Fibroblast of the aortic adventitia (primary cell): ENCODE data around the gene AP5M1. TPM values are rescaled to one million over a fixed set of nuclear protein-coding genes. Genes with fewer than 3 reads are reported as not detected.

Experiments used
- DNase-seq: peaks from one replicate; pipeline ENCODE4 v3.0.0-alpha.2; 2010; ENCODE audit warnings: low read depth
- H3K4me3 ChIP-seq: 2 replicates; pipeline ENCODE4 v1.5.1; 2011; ENCODE audit warnings: low read depth, mild to moderate bottlenecking, control low read depth, low read length, moderate library complexity
- total RNA-seq: library from RNA; depleted of rRNA; stranded (reverse); fragments of >200 nt; gene quantifications from 2 replicates; pipeline ENCODE4 v1.2.3, GENCODE V29; 2012; ENCODE audit warnings: low replicate concordance
- TF ChIP-seq, protein P1 (sequence below): IDR thresholded peaks from 2 replicates; pipeline ENCODE4 v1.5.1; 2011; ENCODE audit warnings: mild to moderate bottlenecking, low read length, control low read depth, inconsistent platforms; ENCODE audit not compliant: insufficient read depth

Gene AP5M1
- total RNA-seq, 1 donor, result 36.6 TPM

DNA sequence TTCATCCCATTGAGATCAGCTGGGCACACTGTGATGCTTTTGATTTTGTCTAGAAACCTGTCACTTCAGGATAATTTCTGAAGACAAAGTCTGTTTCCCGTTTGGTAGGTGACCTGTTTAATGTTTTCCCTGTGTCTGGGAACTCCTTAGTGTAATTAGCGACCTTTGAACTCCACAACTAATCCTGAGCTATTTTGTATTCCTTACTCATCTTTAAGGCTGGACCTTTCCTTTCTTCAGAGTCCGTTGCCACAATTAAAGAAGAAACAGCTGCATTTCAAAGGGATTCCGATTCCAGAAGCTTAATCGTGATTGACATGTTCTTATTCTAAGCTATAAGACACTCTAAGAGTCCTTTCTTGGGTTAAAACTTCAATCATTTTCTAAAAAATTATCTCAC lies 22.0 kb downstream of the AP5M1 start:
- H3K4me3 ChIP-seq, result no peak overlapping the region
- DNase-seq, result no peak
- TF ChIP-seq, protein P1, sequence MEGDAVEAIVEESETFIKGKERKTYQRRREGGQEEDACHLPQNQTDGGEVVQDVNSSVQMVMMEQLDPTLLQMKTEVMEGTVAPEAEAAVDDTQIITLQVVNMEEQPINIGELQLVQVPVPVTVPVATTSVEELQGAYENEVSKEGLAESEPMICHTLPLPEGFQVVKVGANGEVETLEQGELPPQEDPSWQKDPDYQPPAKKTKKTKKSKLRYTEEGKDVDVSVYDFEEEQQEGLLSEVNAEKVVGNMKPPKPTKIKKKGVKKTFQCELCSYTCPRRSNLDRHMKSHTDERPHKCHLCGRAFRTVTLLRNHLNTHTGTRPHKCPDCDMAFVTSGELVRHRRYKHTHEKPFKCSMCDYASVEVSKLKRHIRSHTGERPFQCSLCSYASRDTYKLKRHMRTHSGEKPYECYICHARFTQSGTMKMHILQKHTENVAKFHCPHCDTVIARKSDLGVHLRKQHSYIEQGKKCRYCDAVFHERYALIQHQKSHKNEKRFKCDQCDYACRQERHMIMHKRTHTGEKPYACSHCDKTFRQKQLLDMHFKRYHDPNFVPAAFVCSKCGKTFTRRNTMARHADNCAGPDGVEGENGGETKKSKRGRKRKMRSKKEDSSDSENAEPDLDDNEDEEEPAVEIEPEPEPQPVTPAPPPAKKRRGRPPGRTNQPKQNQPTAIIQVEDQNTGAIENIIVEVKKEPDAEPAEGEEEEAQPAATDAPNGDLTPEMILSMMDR, result no peak

GRCh38 chr14:57291692-57292647 lies 23.2 kb downstream of the AP5M1 start:
- TF ChIP-seq, protein P1, result no peak
- no peak overlapping the region for H3K4me3 ChIP-seq
- DNase-seq, result no peak

DNA sequence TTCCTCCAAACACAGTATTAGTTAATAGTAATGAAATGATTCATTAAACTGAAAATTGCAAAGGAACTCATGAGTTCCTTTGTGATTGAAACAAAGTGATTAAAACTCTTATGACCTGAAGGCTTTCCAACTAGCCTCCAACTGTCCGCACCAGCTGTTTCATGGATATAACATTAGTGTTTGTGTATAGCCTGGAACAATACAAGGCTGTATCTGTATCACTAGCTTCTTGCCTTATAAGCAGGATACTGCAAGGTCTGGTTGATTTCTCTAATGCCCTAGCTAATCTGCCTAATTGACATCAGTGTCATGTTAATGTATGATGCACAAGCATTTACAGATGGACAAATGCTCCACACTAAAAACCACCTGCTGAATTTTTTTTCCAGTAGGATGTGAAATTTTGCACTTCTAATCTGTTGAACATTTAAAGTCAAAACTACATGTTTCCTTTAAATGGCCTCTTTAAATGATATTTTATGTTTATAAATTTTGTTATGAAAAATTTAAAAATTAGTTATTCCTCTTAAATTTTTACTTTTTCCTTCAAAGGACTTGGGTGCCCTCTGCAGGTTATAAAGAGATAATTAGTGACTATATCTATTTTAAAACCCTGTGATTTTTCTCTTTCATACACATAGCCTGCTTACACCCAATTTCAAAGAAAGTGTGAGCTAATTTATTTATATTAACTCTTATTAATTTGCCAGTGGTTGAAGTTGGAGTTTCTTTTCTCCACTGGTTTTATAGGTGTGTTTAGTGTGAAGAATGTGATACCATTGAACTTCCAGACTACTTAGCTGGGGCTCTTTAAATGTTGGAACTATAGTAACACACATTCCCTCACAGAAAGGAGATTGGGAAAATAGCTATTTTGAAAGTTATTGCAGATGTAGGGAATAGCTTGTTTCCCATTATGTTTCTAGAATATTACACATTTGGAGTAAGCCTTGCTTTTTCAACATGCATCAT lies 25.4 kb downstream of the AP5M1 start:
- TF ChIP-seq, protein P1, result peak; percentile 40
- peak; percentile 56 for DNase-seq
- no peak overlapping the region for H3K4me3 ChIP-seq

GRCh38 chr14:57295239-57295638 lies 26.5 kb downstream of the AP5M1 start:
- no peak for DNase-seq
- TF ChIP-seq, protein P1, result no peak
- no peak overlapping the region for H3K4me3 ChIP-seq

GRCh38 chr14:57297852-57298251 lies 29.1 kb downstream of the AP5M1 start:
- DNase-seq, result no peak
- no peak overlapping the region for H3K4me3 ChIP-seq
- TF ChIP-seq, protein P1, result no peak

DNA sequence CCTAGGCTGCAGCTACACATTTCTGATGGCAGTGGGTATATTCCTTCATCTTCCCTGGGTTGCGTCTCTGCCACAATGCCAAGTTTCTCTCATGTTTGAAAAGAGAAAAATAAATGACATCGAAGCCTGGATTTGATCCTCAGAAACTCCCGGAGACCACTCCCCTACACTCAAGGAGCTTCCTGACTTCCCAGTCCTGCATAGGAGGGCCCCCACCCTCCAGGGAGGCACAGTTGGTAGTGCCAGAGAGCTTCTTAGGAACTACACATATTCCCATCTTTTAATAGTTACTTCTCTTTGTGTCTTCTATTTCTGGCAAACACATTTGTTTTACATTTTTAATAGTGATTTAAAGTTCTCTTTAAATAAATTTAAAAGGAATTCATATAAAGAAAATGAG lies 30.7 kb downstream of the AP5M1 start:
- no peak for DNase-seq
- no peak overlapping the region for H3K4me3 ChIP-seq
- TF ChIP-seq, protein P1, result no peak
